ENCODE data around the gene PKP3. TPM values are rescaled to one million over a fixed set of nuclear protein-coding genes. Genes with fewer than 3 reads are reported as not detected.

Gene PKP3
- total RNA-seq, 4 donors from 2014 or later, result 0.46 to 5.1 (median 1.5) TPM; not detected in 1

- no peaks in the 10 kb centered on the region for H3K36me3 ChIP-seq
- H3K4me3 ChIP-seq, result no peak overlapping the region
- no peak for TF ChIP-seq CTCF (IDR thresholded peaks at IDR 0.05)
- H3K27me3 ChIP-seq, result no peaks in the 10 kb centered on the region
- H3K9me3 ChIP-seq, result no peaks in the 10 kb centered on the region
- intact Hi-C loops (cut with DNase I; ENCODE audit: low total_unique reads), result loop anchor here (10.0 kb wide), 1 partner anchor 168 kb away; the partner anchor contains the start of genes BET1L and RIC8A
- no peak for DNase-seq
- H3K4me1 ChIP-seq, result no peaks in the 10 kb centered on the region
- H3K27ac ChIP-seq, result no peak overlapping the region
These were observed 20.9 kb upstream of the PKP3 start for GRCh38 chr11:372809-373715.

GRCh38 chr11:373716-374551 lies 20.1 kb upstream of the PKP3 start:
- DNase-seq, result no peak
- no peaks in the 10 kb centered on the region for H3K27me3 ChIP-seq
- intact Hi-C loops (cut with DNase I; ENCODE audit: low total_unique reads), result loop anchor here (10.0 kb wide), 1 partner anchor 169 kb away; the partner anchor contains the start of genes BET1L and RIC8A
- H3K4me1 ChIP-seq, result no peaks in the 10 kb centered on the region
- no peaks in the 10 kb centered on the region for H3K36me3 ChIP-seq
- H3K27ac ChIP-seq, result no peak overlapping the region
- no peak for TF ChIP-seq POLR2A (IDR thresholded peaks at IDR 0.05)
- no peak for TF ChIP-seq CTCF (IDR thresholded peaks at IDR 0.05)
- no peak overlapping the region for H3K4me3 ChIP-seq
- no peaks in the 10 kb centered on the region for H3K9me3 ChIP-seq

GRCh38 chr11:375065-376025 lies 18.7 kb upstream of the PKP3 start:
- H3K27me3 ChIP-seq, result no peaks in the 10 kb centered on the region
- no peak overlapping the region for H3K27ac ChIP-seq
- intact Hi-C loops (cut with DNase I; ENCODE audit: low total_unique reads), result loop anchor here (10.0 kb wide), 1 partner anchor 171 kb away; the partner anchor contains the start of genes BET1L and RIC8A
- H3K9me3 ChIP-seq, result no peaks in the 10 kb centered on the region
- no peak for DNase-seq
- H3K4me3 ChIP-seq, result no peak overlapping the region
- no peaks in the 10 kb centered on the region for H3K36me3 ChIP-seq
- TF ChIP-seq CTCF (IDR thresholded peaks at IDR 0.05) (no peak), POLR2A (IDR thresholded peaks at IDR 0.05) (no peak)
- no peaks in the 10 kb centered on the region for H3K4me1 ChIP-seq

- Histone ChIP-seq H3K4me1 (no peaks in the 10 kb centered on the region), H3K27ac (no peak overlapping the region), H3K4me3 (no peak overlapping the region), H3K36me3 (no peaks in the 10 kb centered on the region), H3K27me3 (no peaks in the 10 kb centered on the region), H3K9me3 (no peaks in the 10 kb centered on the region)
- intact Hi-C loops (cut with DNase I; ENCODE audit: low total_unique reads), result loop anchor here (10.0 kb wide), 1 partner anchor 172 kb away; the partner anchor contains the start of genes BET1L and RIC8A
- TF ChIP-seq CTCF (IDR thresholded peaks at IDR 0.05) (no peak), POLR2A (IDR thresholded peaks at IDR 0.05) (no peak)
- DNase-seq, result no peak
These were observed 17.4 kb upstream of the PKP3 start for GRCh38 chr11:376531-377173.
